ENCODE data around the gene GJD4.

The GJD4 gene

GRCh38 chr10:35657621-35658020, 52.5 kb downstream of the GJD4 start:
- DNase-seq (ENCODE audit: low read depth in 2 of 2): no peak
- H3K4me3 ChIP-seq (replicated peaks in 1 of 2; ENCODE audit: low read depth in 2 of 2, low read length in 2 of 2): no peak overlapping the region
- TF ChIP-seq, protein P1, sequence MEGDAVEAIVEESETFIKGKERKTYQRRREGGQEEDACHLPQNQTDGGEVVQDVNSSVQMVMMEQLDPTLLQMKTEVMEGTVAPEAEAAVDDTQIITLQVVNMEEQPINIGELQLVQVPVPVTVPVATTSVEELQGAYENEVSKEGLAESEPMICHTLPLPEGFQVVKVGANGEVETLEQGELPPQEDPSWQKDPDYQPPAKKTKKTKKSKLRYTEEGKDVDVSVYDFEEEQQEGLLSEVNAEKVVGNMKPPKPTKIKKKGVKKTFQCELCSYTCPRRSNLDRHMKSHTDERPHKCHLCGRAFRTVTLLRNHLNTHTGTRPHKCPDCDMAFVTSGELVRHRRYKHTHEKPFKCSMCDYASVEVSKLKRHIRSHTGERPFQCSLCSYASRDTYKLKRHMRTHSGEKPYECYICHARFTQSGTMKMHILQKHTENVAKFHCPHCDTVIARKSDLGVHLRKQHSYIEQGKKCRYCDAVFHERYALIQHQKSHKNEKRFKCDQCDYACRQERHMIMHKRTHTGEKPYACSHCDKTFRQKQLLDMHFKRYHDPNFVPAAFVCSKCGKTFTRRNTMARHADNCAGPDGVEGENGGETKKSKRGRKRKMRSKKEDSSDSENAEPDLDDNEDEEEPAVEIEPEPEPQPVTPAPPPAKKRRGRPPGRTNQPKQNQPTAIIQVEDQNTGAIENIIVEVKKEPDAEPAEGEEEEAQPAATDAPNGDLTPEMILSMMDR (IDR thresholded peaks at IDR 0.05; ENCODE audit: low read depth, low read length): no peak

Measured in cardiac fibroblast (primary cell).